Kidney glomerular epithelial cell (primary cell): ENCODE measurements around the gene EGLN2.
"Not testable (repeated sequence)": the region's sequence is repeated elsewhere in the genome, so short reads cannot be mapped to it uniquely, and the experiment has no call there.

Experiments
- DNase-seq: peaks from one replicate; lab custom pipeline; 2025; lab: John Stamatoyannopoulos, UW

The EGLN2 gene

DNA sequence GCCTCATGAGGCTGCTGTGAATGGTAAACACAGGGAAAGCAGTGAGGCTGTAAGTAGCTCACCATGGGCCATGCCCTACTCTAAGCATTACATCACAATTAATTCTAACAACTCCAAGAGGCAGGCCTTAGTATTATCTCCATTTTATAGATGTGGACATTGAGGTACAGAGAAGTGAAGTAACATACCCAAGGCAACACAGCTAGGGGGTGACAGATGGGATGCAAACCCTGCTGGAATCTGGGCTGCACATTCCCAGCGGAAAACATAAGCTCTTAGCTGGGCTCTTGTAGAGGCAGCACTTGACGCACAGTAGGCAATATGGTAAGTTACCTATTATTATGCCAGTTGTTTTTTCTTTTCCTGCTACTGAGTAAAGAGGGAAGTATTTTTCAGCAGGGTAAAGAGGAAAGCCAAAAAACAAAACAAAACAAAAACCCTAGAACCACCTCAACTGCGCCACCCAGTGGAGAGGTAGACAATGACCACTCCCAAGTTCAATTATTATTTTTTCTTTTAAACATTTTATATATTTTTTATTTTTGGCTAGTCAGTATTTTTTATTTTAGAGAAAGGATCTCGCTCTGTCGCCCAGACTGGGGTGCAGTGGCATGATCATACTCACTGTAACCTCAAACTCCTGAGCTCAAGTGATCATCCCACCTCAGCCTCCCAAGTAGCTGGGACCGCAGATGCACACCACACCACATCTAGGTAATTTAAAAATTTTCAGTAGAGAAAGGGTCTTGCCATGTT is 20.7 kb downstream of the EGLN2 start:
- DNase-seq: not testable (repeated sequence)

DNA sequence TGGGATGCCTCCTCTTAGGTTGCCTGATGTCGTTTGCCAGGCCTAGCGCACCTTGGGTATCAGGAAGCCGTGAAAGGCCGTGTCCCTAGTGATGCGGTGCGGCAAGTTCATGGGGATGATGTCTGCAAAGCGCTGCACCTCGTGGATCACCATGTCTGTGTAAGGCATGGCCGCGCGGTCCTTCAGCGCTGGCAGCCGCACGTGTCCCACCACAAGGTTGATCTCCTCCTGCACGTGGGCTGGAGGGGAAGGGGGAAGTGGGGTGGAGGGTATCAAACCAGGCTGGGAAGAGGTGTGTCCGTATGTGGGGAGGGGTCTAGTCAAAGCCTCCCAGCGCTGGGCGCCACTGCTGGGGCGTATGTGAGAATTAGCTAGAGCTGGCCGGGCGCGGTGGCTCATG is 23.2 kb downstream of the EGLN2 start:
- no peak for DNase-seq

DNA sequence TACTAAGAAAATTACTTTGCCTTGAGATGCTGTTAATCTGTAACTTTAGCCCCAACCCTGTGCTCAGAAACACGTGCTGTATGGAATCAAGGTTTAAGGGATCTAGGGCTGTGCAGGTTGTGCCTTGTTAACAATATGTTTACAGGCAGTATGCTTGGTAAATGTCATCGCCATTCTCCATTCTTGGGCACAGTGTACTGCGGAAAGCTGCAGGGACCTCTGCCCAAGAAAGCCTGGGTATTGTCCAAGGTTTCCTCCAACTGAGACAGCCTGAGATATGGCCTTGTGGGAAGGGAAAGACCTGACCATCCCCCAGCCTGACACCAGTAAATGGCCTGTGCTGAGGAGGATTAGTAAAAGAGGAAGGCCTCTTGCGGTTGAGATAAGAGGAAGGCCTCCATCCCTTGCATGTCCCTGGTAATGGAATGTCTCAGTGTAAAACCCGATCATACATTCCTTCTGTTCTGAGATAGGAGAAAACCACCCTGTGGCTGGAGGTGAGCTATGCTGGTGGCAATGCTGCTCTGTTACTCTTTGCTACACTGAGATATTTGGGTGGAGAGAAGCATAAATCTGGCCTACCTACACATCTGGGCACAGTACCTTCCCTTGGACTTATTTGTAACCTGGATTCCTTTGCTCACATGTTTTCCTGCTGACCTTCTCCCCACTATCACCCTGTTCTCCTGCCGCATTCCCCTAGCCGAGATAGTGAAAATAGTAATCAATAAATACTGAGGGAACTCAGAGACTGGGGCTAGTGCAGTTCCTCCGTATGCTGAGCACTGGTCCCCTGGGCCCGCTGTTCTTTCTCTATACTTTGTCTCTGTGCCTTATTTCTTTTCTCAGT is 23.9 kb downstream of the EGLN2 start:
- not testable (repeated sequence) for DNase-seq

DNA sequence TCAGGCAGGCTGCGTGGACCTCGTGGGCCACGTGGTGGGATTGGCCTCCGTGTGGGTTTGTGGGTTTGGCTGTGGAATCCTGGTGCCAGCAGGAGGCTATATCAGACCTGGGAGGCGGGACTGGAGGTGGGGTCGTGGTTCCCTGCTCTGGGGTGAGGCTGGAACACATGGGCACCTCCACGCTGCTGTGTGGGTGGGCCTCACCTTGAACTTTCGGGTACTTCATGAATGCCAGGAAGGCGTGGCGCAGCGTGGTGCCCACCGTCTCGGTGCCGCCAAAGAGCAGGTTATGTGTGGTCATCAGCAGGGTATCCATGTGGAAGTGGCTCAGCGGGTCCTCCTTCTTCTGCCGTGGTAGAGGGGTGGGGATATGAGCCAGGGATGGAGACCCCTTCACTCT is 25.9 kb downstream of the EGLN2 start:
- not testable (repeated sequence) for DNase-seq

DNA sequence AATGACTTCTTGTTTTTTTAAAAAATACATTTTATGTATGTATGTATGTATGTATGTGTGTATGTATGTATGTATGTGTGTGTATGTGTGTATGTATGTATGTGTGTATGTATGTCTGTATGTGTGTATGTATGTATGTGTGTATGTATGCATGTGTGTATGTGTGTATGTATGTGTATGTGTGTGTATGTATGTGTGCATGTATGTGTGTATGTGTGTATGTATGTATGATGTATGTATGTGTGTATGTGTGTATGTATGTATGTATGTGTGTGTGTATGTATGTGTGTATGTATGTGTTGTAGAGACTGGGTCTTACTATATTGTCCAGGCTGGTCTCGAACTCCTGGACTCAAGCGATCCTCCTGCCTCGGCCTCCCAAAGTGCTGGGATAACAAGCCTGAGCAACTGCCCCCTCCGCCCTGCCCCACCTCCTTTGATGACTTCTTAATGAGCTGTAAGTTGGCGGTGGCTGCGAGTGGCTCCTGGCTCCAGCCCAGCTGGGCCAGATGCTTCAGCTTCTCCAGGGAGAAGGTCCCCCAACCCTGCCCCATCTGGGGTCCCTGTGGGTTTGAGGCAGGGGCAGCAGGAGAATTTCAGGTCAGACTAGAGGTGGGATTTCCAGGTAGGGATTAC is 26.6 kb downstream of the EGLN2 start:
- not testable (repeated sequence) for DNase-seq

DNA sequence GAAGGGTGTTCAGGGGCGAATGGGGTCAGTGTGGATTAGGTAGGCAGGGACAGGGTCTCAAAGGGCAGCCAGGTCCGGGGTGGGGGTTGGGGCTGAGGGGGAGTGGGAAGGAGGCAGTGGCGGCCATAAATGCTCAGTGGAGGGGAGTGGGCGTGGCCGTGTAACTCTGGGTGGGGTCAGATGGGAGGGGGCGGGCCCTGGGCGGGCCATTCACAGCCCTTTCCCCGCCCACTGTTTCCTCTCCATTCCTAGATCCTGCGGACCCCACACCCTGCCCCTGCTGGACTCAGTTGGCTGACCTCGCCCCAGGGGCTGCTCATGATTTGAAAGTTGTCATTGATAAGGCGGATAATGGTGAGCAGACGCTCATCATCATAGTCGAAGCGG is 27.3 kb downstream of the EGLN2 start:
- DNase-seq: not testable (repeated sequence)

DNA sequence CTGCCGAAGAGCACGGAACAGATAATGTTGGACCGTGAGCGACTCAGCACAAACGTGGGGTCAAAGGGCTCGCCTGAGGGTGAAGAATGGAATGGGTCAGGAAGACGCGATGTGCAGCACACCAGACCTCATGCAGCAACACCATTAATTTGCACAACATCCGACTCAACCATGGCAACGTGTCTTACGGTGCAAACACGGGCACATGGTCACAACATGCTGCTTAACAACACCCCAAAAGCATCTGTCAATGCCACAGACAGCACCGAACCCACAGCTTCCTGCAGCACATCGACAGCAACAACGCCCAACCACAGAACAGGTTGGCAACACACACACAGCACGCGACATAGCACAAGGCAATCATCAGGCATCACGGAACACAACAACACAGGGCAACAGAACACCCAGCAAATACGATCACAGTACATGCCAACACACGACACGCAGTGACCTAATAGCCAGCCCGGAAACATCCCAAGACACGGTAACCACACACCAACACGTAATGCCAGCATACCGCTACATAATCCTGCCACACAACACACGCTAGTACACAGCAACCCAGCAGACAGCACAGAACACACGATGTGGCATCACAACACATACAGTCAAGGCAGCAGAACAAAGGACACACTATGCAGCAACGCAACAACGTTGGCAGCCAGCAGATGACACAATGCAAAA is 27.9 kb downstream of the EGLN2 start:
- DNase-seq: not testable (repeated sequence)

DNA sequence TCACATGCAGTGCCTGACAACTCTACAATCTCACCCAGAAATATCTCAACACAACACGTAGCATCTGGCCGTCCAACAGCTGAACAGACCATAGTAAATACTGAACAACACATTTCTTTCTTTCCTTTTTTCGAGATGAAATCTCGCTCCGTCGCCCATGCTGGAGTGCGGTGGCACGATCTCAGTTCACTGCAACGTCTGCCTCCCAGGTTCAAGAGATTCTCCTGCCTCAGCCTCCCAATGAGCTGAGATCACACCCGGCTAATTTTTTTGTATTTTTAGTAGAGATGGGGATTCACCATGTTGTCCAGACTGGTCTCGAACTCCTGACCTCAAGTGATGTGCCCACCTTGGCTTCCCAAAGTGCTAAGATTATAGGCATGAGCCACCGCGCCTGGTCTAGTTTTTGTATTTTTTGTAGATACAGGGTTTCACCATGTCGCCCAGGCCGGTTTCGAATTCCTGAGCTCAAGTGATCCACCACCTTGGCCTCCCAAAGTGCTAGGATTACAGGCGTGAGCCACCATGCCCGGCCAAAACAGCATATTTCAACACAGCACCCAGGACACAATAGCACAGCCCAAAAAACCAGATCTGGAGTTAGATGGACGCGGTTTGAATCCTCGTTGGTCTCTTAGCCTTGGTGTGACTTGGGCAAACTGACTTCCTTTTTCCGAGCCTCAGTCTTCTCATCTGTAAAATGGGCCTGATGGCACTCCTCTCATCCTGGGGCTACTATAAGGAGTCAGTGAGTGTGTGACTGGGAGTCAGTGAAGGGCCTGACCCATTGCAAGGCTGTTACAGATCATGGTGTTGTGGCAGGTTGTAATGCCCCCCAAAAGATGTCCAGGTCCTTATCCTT is 28.6 kb downstream of the EGLN2 start:
- DNase-seq: no peak

DNA sequence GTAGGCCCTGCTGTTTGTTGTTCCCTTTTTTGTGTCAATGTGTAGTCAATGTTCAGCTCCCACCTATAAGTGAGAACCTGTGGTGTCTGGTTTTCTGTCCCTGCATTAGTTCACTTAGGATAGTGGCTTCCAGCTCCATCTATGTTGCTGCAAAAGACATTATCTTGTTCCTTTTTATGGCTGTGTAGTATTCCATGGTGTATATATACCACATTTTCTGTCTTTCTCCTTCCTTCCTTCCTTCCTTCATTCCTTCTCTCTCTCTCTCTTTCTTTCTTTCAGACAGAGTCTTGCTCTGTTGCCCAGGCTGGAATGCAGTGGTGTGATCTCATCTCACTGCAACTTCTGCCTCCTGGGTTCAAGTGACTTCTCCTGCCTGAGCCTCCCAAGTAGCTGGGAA is 30.2 kb downstream of the EGLN2 start:
- DNase-seq: no peak

DNA sequence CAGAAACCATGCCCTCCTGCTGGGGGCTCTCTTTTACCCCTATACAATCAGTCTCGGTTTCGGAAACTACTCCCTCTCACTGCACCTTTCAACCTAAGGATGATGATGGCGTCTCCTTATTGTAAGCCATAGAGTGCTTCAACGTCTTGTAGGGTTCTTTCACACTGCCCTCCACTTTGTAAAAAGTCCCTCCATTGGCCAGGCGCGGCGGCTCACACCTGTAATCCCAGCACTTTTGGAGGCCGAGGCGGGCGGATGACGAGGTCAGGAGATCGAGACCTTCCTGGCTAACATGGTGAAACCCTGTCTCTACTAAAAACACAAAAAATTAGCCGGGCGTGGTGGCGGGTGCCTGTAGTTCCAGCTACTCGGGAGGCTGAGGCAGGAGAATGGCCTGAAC is 31.8 kb downstream of the EGLN2 start:
- not testable (repeated sequence) for DNase-seq

DNA sequence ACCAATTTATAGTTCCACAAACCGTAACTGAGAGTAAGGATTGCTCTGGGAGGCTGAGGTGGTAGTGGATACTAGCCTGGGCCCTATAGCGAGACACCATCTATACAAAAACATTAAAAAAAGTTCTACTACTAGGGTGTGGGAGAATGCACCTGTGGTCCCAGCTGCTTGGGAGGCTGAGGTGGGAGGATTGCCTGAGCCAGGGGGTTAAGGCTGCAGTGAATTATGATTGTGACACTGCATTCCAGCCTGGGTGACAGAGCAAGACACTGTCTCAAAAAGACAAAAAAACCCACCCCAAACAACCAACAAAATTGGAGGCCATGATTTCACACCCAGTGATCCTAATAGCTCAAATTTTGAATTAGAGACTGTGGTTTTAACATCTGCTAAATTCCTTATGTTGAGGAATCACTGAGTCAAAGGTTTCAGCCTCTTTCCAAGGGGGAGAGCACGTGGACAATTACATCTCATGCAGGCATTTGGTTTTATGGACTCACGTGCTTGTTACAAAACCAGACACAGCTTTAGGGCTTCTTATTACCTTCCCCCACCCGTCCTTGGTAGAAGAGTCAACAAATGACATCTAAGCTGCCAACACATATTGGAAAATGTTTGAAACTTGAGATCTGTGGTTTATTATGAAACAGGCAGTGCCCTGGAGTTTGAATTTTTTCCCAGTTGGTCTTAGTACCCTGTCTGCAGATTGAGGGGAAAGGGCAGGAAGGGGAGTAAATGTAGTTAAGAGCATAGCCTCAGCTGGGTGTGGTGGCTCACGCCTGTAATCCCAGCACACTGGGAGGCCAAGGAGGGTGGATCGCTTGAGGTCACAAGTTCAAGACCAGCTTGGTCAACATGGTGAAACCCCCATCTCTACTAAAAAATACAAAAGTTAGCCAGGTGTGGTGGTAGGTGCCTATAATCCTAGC is 32.8 kb downstream of the EGLN2 start:
- no peak for DNase-seq

DNA sequence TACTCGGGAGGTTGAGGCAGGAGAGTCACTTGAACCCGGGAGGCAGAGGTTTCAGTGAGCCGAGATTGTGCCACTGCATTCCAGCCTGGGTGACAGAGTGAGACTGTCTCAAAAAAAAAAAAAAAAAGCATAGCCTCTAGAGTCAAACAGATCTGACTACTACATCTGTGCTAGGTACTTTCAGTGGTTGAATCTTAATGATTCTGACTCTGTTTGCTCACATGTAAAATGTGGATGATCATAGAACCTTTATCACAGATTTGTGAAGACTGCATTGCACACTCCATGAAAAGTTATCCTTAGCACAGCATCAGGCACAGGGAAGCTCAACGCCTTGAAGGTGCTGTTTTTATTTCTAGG is 33.4 kb downstream of the EGLN2 start:
- DNase-seq: not testable (repeated sequence)

DNA sequence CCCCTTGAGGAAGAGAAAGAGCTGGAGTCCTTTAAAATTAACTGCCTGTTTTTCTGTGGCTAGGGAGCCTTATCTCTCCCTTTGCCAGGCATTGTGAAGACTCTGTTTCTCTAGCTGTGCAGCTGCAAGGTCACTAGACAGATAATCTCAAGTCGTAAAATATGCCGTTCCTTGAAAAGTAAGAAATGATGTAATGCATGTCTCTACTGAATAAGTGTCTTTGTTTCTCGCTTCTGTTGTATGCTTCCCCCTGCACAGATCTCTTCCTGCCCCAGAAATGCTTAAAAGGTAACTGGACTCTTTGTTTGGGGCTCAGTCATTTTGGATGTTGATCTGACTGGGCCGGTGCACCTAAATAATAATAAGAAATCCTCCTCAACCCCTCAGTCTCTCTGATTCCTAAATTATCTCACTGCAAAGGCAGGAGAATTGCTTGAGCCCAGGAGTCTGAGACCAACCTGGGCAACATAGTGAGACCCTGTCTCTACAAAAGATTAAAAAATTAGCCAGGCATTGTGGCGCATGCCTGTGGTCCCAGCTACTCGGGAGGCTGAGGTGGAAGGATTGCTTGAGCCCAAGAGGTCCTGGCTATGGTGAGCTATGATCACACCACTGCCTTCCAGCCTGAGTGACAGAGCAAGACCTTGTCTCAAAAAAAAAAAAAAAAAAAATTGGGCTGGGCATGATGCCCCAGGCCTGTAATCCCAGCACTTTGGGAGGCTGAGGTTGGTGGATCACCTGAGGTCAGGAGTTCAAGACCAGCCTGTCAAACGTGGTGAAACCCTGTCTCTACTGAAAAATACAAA is 34.9 kb downstream of the EGLN2 start:
- not testable (repeated sequence) for DNase-seq

DNA sequence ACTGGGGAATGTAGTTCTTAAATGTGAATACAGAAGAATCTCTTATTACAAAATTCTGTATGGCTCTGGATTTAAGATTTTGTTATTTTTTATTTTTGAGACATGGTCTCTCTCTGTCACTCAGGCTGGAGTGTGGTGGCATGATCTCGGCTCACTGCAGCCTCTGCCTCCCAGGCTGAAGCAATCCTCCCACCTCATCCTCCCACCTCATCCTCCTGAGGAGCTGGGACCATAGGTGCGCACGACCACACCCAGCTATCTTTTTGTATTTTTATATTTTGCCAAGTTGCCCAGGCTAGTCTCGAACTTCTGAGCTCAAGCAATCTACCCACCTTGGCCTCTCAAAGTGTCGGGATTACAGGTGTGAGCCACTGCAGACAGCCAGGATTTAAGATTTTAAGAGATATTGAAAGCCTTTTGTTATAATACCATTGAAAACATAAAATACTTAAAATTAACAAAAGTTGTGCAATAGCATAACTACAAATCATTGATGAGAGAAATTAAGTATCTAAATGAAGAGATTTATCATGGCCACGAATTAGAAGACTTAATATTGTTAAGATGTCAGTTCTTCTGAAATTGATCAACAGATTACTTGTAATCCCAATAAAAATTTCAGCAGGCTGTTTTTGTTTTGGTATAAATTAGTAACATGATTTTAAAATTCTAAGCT is 37.9 kb downstream of the EGLN2 start:
- no peak for DNase-seq

DNA sequence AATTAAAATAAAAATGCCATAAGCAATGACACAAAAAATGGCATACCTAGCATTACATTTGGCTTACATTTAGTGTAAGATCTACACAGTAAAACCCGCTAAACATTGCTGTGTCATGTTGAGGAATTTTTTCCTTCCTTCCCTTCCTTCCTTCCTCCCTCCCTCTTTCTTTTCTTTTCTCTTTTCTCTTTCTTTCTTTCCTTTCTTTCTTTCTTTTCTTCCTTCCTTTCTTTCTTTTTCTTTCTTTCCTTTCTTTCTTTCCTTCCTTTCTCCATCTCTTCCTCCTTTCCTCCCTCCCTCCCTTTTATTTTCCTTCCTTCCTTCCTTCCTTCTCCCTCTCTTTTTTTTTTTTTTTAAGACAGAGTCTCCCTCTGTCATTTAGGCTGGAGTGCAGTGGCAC is 39.5 kb downstream of the EGLN2 start:
- DNase-seq: not testable (repeated sequence)

DNA sequence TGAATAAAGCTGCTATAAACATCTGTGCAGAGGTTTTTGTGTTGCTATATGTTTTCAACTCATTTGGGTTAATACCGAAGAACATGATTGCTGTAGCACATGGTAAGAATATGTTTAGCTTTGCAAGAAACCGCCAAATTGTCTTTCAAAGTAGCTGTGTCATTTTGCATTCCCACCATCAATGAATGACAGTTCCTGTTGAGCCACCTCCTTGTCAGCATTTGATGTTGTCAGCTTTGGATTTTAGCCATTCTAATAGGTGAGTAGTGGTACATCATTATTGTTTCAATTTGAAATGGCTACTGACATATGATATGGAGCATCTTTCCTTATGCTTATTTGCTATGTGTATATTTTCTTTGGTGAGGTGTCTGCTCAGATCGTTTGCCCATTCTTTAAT is 43.0 kb downstream of the EGLN2 start:
- DNase-seq: not testable (repeated sequence)

DNA sequence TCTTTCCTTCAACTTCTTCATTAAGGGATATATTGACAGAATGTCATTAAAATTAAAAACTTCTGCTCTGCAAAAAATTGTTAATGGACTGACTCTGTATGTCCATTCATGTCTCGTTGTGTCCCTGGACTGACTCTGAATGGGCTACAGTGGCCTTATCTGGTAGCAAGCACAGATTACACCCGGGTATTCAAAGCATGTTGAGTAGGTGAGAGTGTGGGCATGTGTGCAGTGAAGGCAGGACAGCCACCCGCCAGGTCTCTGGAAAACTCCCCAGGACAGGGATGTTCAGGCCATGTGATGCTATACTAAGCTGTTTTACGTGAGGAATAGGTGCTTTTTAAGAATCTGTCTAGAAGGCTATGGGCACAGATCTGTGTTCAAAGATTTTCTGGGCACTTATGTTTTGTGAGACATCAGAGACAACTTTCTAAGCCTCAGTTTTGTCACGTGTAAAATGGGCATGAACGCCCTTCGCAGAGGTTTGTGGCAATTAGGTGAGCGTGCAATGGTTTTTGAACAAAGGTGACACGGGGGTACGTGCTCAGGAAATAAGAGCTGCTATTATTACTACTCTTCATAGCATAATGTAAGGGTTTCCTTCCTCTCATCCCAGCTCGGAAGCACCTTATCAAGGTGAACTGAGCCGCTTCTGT is 44.1 kb downstream of the EGLN2 start:
- DNase-seq: not testable (repeated sequence)

DNA sequence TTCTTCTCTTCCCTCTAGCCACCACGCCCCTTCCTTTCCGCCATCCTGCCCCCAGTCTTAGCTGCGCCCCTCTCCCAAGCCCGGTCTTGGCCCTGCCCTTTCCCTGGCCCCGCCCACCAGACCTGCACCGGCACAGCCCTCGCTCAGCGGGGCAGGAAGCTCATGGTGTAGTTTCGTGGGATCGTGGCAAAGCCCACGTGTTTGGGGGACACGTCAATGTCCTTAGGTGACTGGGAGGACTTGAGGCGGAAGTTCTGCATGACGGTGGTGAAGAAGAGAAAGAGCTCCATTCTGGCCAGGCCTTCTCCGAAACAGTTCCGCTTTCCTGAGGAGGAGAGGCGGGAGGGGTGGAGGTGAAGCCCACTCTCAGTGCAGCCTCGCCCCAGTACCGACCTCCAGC is 44.7 kb downstream of the EGLN2 start:
- not testable (repeated sequence) for DNase-seq
